KMS-11 (cell line): ENCODE measurements around the gene UAP1.

ENCODE experiments used
- H2AFZ ChIP-seq: fragments of 200-600 bp; sonication (generic); 2 replicates; pipeline ENCODE4 v1.6.1; 2016; ENCODE audit warnings: antibody characterized with exemption, mixed run types, low read depth
- H3K27ac ChIP-seq: fragments of 200-600 bp; sonication (generic); 2 replicates; pipeline ENCODE4 v1.6.1; 2016; ENCODE audit warnings: mild to moderate bottlenecking, mixed run types
- H3K27me3 ChIP-seq: fragments of 200-600 bp; sonication (generic); 2 replicates; pipeline ENCODE4 v1.6.1; 2017; ENCODE audit warnings: mild to moderate bottlenecking, low read depth, mixed run types, moderate library complexity; ENCODE audit not compliant: insufficient read depth
- H3K36me3 ChIP-seq: fragments of 200-600 bp; sonication (generic); 2 replicates; pipeline ENCODE4 v1.6.1; 2017; ENCODE audit warnings: mild to moderate bottlenecking, mixed run types; ENCODE audit not compliant: insufficient read depth
- H3K4me1 ChIP-seq: fragments of 200-600 bp; sonication (generic); 2 replicates; pipeline ENCODE4 v1.6.1; 2016; ENCODE audit warnings: mild to moderate bottlenecking, low read depth, mixed run types; ENCODE audit not compliant: poor library complexity, severe bottlenecking
- H3K4me2 ChIP-seq: fragments of 200-600 bp; sonication (generic); 2 replicates; pipeline ENCODE4 v1.7.0; 2016; ENCODE audit warnings: mild to moderate bottlenecking, mixed run types
- H3K4me3 ChIP-seq: fragments of 200-600 bp; sonication (generic); IDR thresholded peaks from 2 replicates; pipeline ENCODE4 v1.6.1; 2017; ENCODE audit warnings: low read depth, low read length, mixed read lengths; ENCODE audit not compliant: insufficient read depth
- H3K79me2 ChIP-seq: fragments of 200-600 bp; sonication (generic); 2 replicates; pipeline ENCODE4 v1.6.1; 2016; ENCODE audit warnings: low read depth, mixed run types; ENCODE audit not compliant: insufficient read depth
- H3K9ac ChIP-seq: fragments of 200-600 bp; sonication (generic); 2 replicates; pipeline ENCODE4 v1.6.1; 2016; ENCODE audit warnings: mild to moderate bottlenecking, mixed run types
- H4K20me1 ChIP-seq: fragments of 200-600 bp; sonication (generic); 2 replicates; pipeline ENCODE4 v1.6.1; 2016; ENCODE audit warnings: mild to moderate bottlenecking, mixed run types; ENCODE audit not compliant: insufficient read depth
- TF ChIP-seq, protein P1 (sequence below): fragments of 200-600 bp; sonication (generic); conservative IDR thresholded peaks from 2 replicates; pipeline ENCODE4 v1.6.1; 2017; ENCODE audit warnings: low read depth, mild to moderate bottlenecking, antibody characterized with exemption, low read length, moderate library complexity, mixed read lengths

UAP1 gene

DNA sequence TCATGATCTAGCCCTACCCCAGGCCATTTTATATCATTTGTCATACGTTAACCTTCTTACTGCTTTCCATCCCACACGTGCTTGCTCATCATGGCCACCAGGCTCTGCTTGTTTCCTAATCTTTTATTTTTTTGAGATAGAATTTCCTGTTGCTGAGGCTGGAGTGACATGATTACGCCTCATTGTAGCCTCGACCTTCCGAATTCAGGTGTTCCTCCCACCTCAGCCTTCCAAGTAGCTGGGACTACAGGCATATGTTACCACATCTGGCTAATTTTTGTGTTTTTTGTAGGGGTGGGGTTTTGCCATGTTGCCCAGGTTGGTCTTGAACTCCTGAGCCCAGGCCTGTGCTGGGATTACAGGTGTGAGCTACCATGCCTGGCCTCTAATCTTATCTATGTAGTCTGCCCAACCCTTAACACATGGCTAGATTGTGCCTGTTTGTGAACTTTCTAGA is 3.3 kb downstream of the UAP1 start:
- H3K4me2 ChIP-seq = peak overlapping the region; percentile 93
- peaks cover 41% of the 10 kb centered on the region for H3K36me3 ChIP-seq
- no peaks in the 10 kb centered on the region for H3K27me3 ChIP-seq
- peak overlapping the region; percentile 83 for H3K4me3 ChIP-seq
- H3K79me2 ChIP-seq = peaks cover 83% of the 10 kb centered on the region
- H3K9ac ChIP-seq = no peak overlapping the region
- TF ChIP-seq, protein P1, sequence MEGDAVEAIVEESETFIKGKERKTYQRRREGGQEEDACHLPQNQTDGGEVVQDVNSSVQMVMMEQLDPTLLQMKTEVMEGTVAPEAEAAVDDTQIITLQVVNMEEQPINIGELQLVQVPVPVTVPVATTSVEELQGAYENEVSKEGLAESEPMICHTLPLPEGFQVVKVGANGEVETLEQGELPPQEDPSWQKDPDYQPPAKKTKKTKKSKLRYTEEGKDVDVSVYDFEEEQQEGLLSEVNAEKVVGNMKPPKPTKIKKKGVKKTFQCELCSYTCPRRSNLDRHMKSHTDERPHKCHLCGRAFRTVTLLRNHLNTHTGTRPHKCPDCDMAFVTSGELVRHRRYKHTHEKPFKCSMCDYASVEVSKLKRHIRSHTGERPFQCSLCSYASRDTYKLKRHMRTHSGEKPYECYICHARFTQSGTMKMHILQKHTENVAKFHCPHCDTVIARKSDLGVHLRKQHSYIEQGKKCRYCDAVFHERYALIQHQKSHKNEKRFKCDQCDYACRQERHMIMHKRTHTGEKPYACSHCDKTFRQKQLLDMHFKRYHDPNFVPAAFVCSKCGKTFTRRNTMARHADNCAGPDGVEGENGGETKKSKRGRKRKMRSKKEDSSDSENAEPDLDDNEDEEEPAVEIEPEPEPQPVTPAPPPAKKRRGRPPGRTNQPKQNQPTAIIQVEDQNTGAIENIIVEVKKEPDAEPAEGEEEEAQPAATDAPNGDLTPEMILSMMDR = no peak
- no peak overlapping the region for H2AFZ ChIP-seq
- peaks cover 39% of the 10 kb centered on the region for H4K20me1 ChIP-seq
- H3K4me1 ChIP-seq = peaks cover 83% of the 10 kb centered on the region
- peak overlapping the region; percentile 4; the same call in 1 of the 2 replicates for H3K27ac ChIP-seq

DNA sequence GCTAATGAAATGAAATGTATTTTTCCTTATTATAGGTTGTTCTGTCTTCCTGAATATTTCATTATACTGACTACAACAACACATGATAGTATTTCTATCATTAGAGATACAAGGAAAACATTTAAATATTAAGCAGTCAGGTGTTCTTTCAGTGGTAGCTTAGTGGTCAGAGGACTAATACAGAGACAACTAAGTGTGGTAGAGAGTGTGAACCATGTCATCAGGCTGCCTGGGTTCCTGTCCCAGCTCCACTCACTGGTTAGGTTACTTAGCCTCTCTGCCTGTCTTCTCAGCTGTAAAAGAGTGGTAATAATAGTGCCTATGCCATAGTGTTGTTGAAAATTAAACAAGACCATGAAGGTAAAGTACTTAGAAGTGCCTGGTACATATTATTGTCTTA is 3.9 kb downstream of the UAP1 start:
- peaks cover 83% of the 10 kb centered on the region for H3K4me1 ChIP-seq
- H4K20me1 ChIP-seq = peaks cover 39% of the 10 kb centered on the region
- H3K79me2 ChIP-seq = peaks cover 90% of the 10 kb centered on the region
- peak overlapping the region; percentile 4; the same call in 1 of the 2 replicates for H3K27ac ChIP-seq
- H3K4me3 ChIP-seq = peak overlapping the region; percentile 83
- H2AFZ ChIP-seq = no peak overlapping the region
- TF ChIP-seq, protein P1 = no peak
- no peak overlapping the region for H3K9ac ChIP-seq
- peak overlapping the region; percentile 93 for H3K4me2 ChIP-seq
- peaks cover 47% of the 10 kb centered on the region for H3K36me3 ChIP-seq
- no peaks in the 10 kb centered on the region for H3K27me3 ChIP-seq

GRCh38 chr1:162566870-162567269 is 5.3 kb downstream of the UAP1 start:
- H2AFZ ChIP-seq = no peak overlapping the region
- no peak overlapping the region for H3K4me3 ChIP-seq
- no peaks in the 10 kb centered on the region for H3K27me3 ChIP-seq
- peaks cover 47% of the 10 kb centered on the region for H3K36me3 ChIP-seq
- H3K4me2 ChIP-seq = peak overlapping the region; percentile 93; the same call in 1 of the 2 replicates
- no peak overlapping the region for H3K9ac ChIP-seq
- H4K20me1 ChIP-seq = peaks cover 39% of the 10 kb centered on the region
- TF ChIP-seq, protein P1 = no peak
- no peak overlapping the region for H3K27ac ChIP-seq
- H3K4me1 ChIP-seq = peaks cover 93% of the 10 kb centered on the region
- H3K79me2 ChIP-seq = peaks cover 100% of the 10 kb centered on the region

- H2AFZ ChIP-seq = no peak overlapping the region
- H3K9ac ChIP-seq = no peak overlapping the region
- H3K27me3 ChIP-seq = no peaks in the 10 kb centered on the region
- peaks cover 100% of the 10 kb centered on the region for H3K79me2 ChIP-seq
- peak overlapping the region; percentile 64; the same call in 1 of the 2 replicates for H3K4me2 ChIP-seq
- H3K4me1 ChIP-seq = peaks cover 100% of the 10 kb centered on the region
- H3K36me3 ChIP-seq = peaks cover 47% of the 10 kb centered on the region
- H4K20me1 ChIP-seq = peaks cover 26% of the 10 kb centered on the region
- H3K27ac ChIP-seq = no peak overlapping the region
- TF ChIP-seq, protein P1 = no peak
- no peak overlapping the region for H3K4me3 ChIP-seq
Observed at GRCh38 chr1:162568802-162569201, 7.3 kb downstream of the UAP1 start.
